NCI-H1105 treated with DMSO at 0.1 percent for 48 hours (cell line): ENCODE measurements around the gene OR51E1.

Experiments
- DNase-seq: peaks from one replicate; lab custom pipeline; 2025; lab: John Stamatoyannopoulos, UW

The OR51E1 gene

DNA sequence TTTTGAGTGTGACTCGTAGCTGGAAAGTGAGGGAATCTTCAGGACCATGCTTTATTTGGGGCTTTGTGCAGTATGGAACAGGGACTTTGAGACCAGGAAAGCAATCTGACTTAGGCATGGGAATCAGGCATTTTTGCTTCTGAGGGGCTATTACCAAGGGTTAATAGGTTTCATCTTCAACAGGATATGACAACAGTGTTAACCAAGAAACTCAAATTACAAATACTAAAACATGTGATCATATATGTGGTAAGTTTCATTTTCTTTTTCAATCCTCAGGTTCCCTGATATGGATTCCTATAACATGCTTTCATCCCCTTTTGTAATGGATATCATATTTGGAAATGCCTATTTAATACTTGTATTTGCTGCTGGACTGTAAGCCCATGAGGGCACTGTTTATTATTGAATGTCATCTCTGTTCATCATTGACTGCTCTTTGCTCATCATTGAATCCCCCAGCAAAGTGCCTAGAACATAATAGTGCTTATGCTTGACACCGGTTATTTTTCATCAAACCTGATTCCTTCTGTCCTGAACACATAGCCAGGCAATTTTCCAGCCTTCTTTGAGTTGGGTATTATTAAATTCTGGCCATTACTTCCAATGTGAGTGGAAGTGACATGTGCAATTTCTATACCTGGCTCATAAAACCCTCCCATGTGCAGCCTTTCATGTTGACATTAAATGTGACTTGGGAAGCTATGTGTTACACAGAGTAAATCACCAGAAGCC lies 11.0 kb downstream of the OR51E1 start:
- DNase-seq: no peak

DNA sequence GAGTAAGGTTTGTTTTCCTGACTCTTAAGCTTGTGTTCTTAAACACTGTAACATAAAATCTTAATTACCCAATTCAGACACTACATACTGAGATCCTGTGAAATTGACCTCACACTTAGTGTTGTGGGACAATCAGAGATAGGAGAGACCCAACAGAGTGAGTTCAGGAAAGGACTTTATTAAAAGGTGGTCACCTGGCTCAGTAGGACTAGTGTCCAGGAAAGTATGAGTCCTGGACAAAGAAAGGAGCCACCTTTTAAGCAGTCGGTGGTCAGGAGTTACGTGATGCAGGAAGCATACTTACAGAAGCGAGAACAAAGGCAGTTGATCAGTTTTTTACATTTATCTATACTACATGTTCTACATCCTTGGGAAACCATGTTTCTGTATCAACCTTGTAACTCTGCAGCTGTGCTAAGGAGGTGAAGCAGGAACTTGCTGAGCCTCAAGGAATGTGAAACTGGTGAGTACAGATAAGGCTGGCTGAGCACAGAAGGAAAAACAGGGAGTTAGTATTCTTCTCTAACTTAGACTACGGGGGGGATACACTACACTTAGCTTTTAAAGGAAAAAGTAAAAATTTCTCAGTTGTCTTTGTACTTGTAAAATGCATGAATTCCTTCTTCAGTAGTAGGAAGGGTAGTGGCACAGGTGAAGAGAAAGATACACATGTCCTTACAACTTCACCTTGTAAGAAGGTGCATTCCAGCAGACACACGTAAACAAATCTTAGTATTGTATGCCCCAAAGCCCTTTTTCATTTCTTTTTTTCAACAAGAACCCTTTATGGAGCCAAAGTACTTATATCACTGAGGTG lies 15.1 kb downstream of the OR51E1 start:
- DNase-seq: no peak

DNA sequence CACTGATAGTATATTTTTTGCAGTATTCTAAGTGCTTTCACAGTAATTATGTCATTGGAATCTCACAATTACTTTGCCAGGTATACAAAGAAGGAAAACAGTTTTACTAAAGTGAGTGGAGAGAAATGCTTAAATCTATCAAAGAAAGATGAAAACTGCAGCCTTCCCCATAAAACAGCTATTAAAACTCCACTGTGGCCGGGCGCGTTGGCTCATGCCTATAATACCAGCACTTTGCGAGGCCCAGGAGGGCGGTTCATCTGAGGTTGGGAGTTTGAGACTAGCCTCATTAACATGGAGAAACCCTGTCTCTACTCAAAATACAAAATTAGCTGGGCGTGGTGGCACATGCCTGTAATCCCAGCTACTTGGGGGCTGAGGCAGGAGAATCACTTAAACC lies 19.1 kb downstream of the OR51E1 start:
- peak; percentile 62 for DNase-seq

DNA sequence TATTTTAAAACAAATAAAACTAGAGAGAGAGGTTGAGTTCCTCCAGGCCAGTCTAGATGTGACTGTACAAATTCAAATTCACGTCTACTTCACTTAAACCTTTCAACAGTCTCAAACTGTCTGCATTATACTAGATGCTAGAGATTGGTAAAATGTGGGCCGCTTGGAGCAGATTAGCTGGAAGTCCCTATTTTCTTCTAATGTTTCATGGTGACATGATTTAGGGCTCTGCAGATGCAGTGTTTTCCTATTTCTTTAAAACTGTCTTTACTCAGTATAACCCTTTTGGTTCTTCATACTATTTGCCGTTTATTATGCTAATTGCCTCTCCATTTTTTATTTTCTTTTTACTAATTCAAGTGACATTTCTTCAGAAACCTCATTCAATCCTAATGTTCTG lies 20.4 kb downstream of the OR51E1 start:
- DNase-seq: no peak

DNA sequence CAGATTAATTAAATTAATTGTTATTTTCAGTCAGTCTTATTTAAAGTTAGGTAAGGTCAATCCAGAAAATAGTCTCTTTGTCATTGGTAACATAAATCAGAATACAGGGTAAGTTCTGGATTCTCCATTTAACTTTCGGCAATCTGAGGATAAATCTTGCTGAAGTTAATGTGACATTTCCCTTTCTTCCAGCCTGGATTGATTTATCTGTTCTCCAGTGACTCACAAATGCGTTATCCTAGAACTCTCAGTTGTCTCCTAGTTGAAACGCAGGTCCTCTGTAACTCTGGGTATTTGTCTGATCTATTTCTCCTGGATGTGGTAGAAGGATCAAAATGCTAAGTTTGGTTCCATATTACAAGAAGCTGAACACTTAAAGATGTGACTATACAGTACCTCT lies 21.0 kb downstream of the OR51E1 start:
- no peak for DNase-seq

DNA sequence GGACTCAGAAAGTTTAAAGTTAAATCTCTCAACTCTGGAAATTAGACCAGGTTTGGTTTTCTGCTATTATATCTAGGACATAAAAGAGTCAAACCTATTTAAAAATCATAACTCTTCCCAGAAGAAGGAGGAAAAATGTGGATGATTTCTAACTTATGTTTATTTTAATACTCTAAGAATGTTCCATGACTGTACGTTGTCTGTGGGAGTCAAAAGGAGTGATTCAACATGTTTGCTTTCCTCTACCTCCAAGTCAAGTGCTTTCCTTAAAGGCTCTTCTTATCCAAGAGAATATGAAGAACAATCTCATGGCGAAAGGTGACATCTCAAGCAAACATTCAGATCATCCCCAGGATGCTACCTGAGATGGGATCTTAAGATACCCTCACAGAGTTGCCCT lies 21.6 kb downstream of the OR51E1 start:
- DNase-seq: no peak

DNA sequence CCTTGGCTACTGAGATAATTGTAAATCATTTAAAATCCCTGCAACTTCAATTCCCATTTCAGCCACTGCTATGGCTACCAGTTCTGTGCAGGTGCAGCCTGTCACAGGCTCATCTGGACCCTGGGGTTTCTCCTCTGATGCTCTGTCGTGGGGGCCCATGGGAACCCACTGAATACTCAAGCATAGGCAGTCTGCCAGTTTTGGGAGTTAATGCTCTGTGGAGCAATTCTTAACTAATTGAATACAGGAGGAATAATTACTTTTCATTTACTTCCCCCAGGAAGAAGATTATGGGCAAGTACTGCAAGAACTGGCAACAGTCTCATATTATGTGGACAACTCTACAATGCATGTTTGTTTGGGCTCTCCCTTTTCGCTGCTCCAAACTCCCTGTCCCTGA lies 28.0 kb downstream of the OR51E1 start:
- peak; percentile 88 for DNase-seq

DNA sequence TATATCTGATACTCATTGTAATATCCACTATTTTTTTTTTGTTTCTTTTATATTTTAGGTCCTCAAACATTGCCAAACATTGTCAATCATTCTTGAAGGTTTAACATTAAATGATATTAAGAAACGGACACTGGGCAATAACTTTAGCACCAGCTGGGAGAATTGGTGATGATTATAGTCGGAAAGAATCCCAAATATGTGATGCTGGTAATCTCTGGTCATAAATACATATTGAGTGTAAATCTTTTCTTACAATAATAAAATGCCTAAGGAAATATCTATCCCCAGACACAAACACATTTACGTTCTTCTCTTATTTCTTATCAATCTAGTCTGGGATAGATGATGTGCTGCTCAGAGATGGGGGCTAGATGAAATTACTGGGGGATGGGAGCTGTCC lies 28.7 kb downstream of the OR51E1 start:
- no peak for DNase-seq

DNA sequence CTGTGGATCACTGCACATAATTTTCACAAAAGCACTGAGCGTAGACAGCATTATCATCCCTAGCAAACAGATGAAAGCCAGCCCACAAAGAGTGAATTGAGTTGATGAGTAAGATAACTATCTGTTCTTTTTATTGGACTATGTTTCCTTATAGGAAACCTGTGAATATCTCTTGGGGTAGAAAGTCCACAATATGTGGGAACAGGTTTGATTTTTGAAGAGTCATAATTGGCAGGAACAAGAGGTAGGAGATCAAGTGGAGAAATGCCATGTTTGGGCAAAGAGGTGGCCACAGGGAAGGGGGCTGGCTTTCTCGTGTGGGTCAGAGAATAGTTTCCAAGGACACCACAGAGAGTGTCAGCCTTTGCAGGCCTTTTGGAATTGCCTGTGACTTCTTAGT lies 30.0 kb downstream of the OR51E1 start:
- DNase-seq: no peak

DNA sequence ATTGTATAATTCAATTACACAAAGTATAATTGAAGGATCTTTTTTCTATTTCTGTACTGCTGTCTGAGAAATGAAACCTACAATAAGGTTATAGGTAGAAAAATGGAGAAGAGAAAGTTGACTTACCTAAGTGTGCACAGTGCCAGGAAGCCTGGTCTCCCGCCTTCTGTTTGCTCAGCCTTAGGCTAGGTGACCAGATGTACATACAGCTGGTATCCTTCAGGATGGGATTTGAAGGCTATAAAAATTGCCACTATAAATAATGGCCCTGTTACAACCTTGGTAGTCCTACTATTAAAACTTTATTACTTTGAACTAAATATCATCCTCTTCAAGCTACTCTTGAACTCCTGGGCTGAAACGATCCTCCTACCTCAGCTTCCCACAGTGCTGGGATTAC lies 34.2 kb downstream of the OR51E1 start:
- DNase-seq: peak; percentile 80

DNA sequence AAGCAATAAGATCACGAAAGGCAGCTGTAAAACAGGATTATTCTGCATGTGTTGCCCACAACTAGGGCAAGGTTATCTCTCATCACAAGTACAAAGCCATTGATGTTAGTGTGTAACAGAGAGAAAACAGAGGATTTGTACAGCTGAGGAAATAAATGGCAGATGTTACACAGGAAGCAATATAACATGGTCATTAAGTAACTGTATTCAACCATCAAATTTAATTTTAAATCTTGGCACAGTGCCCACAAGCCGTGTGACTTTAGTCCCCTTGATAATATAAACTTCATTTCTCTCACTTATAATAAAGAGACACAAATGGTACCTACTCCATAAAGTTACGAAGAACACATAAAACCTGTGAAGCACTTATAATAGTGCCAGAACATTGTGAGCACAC lies 36.6 kb downstream of the OR51E1 start:
- peak; percentile 81 for DNase-seq

DNA sequence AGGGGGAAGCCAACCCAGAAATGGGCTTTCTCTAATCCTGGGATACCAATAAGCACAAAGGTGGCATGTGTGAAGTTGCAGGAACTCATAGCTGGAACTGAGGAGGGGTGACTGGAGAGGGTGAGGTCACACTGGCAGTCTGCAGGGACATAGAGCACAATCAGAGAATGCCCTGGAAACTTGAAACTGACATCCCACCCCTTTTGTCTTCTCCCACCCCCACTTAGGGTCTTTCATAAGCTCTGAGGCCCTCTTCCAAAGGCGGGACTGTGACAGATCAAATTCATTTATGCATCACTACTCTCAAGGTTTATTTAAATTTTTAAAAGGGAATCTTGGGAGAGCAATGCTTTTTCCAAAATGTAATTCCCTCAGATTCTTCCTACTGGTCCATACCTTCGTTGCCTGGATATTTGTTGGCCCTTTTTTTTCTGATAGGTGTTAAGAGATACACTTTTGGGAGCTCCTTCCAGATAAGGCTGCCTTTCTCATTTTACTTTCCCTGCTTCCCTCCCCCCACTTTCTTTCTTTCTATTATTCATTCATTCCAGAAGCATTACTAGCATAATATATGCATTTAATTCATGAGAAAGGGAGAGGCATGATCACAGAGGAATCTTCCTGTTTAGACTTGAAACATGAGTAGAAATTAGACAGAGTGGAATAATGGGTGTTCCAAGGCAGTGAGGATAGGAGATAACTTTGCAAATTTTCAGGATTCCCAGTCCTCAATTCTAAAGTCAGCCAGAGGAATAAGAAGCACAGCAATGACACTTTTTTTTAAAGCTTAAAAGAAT lies 39.0 kb downstream of the OR51E1 start:
- DNase-seq: no peak

DNA sequence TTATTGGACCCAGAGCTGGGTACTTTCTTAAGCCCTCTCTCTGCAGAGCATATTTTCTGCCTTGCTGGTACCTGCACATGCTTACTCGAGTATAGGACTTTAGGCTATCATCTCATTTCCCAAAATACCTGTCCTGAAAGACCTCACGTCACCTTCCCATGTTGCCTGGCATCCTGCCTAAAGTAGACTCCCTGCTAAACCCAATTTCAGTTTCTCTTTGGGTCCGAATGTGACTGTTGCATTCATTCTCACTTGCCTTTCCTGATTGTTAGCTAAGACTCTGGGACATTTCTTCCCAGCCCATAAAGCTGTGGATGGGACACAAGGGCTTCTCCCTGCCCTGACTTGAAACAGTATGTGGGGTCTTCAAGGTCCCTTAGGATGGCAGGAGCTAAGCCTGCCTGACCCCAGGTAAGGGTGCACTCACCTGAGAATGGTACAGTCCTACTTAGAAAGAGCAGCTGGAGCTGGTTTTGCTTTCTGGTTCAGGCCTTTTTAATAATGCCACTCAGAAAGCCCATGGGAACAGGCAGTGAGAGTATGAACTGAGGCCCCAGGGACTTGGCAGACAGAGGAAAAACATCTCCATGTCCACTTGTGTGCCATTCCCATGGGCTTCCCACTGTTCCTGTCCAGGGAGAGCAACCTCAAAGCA lies 41.0 kb downstream of the OR51E1 start:
- DNase-seq: no peak

DNA sequence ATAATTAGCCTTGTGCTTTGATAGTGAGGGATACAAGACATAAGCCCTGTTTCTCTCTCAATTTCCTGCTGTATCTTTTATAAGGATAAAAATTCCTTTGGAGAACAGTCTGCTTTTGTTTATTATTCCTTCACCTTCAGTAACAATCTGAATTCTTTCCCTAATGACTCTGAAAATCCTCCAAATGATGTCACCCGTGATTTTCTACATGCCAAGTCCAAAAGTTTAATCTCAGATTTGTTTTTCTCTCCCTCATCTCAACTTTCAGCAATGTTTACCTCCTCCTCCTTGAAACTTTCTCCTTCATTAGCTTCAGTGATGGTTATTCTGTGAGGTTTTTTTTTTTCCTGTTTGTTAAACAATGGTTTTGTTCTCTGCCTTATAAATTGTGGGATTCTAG lies 51.7 kb downstream of the OR51E1 start:
- no peak for DNase-seq

DNA sequence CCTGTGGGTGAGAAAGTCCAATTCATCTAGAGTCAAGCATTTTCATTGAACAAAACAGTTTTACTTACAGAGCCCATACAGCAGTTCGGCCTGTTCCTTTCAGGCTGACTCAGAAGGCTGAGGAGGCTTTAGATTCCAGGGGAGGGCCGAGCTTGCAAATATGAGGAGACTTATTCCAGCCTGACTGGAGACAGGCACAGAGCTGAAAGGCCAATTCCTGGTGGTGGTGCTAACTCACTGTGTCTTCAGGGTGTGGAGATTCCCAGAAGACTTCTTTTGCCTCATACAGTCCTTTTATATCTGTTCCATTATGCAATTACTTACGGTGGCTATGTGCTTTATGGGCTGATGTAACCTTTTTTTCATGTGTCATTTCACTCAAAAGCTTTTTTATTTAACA lies 53.8 kb downstream of the OR51E1 start, which contains the start of gene OR51E2:
TSS of gene OR51E2 (minus strand) at position 269 of the 400 bp plus-strand sequence. CDS start 15,142 bp downstream, outside the sequence.
- no peak for DNase-seq

DNA sequence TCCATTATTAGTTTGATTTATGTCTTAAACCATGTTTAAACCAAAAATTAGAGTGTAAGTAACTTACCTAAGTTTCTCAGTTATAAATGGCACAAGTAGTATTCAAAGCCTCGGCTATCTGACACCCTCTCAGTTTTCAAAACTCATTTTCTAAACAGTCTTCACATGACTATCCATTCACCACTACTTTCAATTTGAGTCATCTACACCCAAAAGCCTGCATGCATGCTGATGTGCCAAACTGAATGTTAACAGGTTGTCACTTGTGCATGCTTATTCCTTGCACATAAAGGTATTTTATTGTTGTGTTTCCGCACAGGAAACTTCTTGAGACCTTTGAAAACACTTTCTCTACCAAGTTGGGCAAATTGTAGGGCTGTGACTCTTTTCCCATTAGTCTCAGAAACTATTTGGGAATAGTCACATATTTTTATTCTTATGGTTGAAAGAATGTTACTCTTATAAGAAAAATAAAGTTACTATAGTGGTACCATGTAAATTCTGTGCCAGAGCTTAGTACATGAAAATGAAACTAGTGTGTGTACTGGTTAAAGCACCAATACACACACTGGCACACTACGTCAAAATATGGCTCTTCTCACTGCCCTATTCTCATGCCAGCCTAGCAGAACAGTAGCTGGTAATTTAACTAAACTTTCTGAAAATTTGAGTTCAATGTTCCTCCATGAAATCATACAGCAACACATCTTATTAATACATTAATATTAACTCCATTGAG lies 56.1 kb downstream of the OR51E1 start:
- no peak for DNase-seq

DNA sequence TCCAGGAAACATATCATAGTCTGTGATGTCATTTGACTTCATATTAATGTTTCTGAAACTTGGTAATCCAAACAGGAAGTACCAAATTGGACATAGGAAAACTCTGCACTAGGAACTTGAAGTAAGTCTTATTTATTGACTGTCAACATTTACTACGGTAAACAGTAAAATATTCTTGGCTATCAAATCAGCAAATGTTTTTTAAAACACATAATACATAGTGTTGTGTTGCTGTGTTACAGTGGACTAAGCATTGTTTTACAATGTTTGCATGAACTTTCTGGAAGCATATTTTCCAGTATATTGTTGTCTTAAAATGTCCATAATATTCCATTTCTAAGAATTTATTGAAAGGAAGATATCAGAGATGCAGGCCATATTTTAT lies 56.6 kb downstream of the OR51E1 start:
- no peak for DNase-seq

DNA sequence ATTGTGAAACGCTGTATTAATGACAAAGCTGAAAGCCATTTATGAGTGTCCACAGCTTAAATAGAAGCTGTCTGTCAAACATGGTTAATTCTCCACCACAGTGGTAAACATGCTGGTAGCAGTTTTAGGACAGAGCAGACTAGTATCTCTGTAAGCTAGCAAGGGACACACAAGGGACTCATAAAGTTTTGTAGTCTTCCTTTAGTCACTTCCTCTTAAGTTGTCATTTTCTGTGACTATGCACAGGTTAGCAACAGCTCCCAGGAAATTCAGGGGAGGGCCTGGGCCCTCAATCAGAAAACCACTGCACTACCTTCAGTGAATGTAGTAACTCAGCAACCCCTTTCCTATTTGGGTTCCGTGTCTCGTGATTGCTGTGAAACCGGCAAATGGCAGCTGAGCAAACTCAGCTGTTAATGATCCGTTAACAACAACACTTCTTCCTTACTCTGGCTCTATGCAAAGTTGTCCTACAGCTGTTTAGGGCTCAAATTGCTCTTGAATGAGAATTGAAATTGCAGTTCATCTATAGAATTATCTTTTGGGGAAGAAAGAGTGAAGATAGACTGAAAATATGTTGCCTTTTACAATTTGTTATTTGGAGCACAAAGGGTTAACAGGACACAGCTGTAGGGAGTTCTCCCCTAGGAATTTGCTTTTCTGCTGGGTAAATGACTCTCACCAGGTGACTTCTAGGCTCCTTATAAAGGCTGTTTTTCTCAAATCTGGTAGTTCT lies 60.4 kb downstream of the OR51E1 start, which contains the start of gene MMP26:
TSS of gene MMP26 (plus strand) at position 731 of the 736 bp plus-strand sequence.
- DNase-seq: peak; percentile 87

DNA sequence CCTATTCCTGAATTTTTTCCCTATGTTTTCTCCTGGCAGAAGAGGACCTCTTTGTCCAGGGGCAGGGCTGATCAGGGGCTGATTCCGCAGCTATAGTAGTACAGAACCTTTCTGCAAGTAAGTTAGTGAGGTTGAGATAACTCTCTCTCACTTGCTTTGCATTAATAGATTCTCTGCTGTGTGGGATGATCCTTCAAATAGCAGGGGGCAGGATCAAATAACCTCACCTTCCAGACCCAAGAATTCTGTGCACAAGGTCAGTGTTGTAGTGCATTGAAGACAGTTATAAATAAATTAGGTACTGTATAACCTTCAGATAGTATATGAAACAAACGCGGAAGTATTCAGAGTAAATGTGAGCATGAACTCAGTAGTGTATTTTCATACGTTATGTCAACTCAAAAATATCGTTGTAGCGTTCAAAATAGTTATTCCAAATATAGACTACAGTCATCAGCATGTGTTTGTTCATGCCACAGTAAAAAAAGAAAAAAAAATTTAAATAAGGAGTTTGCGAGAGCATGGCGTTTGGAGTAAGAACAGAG lies 61.1 kb downstream of the OR51E1 start:
- DNase-seq: no peak
